Measurements from ENCODE around the gene GNAS.

Gene GNAS

GRCh38 chr20:58883241-58883691, 30.8 kb downstream of the GNAS start:
- no peak for DNase-seq

GRCh38 chr20:58884966-58885365, 32.5 kb downstream of the GNAS start:
- DNase-seq, result no peak

- no peak for DNase-seq
Observed at GRCh38 chr20:58886546-58886945, 34.0 kb downstream of the GNAS start.

- DNase-seq, result no peak
Observed at GRCh38 chr20:58888103-58888502, 35.6 kb downstream of the GNAS start.

- peak; percentile 82 for DNase-seq
Observed at GRCh38 chr20:58888521-58889333, 36.2 kb downstream of the GNAS start.

- DNase-seq, result peak; percentile 40
Observed at GRCh38 chr20:58889334-58889760, 36.8 kb downstream of the GNAS start.

- DNase-seq, result peak; percentile 25
Observed at GRCh38 chr20:58889798-58890517, 37.4 kb downstream of the GNAS start.

- peak; percentile 68 for DNase-seq
Observed at GRCh38 chr20:58890518-58891085, 38.1 kb downstream of the GNAS start.

- peak; percentile 72 for DNase-seq
Observed at GRCh38 chr20:58891086-58891717, 38.7 kb downstream of the GNAS start.

GRCh38 chr20:58891718-58892140, 39.2 kb downstream of the GNAS start:
- DNase-seq, result peak; percentile 33

- peak; percentile 63 for DNase-seq
Observed at GRCh38 chr20:58892141-58892931, 39.8 kb downstream of the GNAS start.

- peak; percentile 54 for DNase-seq
Observed at GRCh38 chr20:58892932-58893224, 40.4 kb downstream of the GNAS start.

- peak; percentile 13 for DNase-seq
Observed at GRCh38 chr20:58893355-58894120, 41.0 kb downstream of the GNAS start.

- no peak for DNase-seq
Observed at GRCh38 chr20:58894652-58895447, 42.3 kb downstream of the GNAS start.

- no peak for DNase-seq
Observed at GRCh38 chr20:58895448-58896180, 43.1 kb downstream of the GNAS start.

- no peak for DNase-seq
Observed at GRCh38 chr20:58896820-58897219, 44.3 kb downstream of the GNAS start.

- DNase-seq, result no peak
Observed at GRCh38 chr20:58897488-58897887, 45.0 kb downstream of the GNAS start.

GRCh38 chr20:58898629-58899408, 46.3 kb downstream of the GNAS start:
- DNase-seq, result no peak

- DNase-seq, result no peak
Observed at GRCh38 chr20:58899512-58899911, 47.0 kb downstream of the GNAS start.
